ENCODE data around the gene MT1H.

DNA sequence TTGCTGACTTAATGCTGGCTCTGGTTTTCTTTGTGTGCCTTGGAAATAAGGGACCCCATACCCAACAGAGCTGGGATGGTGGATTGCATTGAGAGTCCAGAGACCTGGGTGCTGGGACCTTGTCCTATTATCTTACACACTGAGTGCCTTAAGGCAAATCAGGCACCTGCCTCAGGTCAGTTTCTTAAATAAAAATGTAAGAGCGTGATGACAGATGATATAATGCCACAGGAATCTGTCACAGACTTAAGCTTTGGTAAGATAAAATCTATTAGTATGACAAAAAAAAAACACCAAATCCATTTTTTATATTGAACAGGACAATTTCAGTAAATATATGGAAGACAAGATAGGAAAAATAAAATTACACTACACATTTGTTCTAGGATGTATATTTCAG, 29.5 kb upstream of the MT1H start:
- TF ChIP-seq POLR2A (IDR thresholded peaks at IDR 0.05) = no peak
- TF ChIP-seq, protein P1, sequence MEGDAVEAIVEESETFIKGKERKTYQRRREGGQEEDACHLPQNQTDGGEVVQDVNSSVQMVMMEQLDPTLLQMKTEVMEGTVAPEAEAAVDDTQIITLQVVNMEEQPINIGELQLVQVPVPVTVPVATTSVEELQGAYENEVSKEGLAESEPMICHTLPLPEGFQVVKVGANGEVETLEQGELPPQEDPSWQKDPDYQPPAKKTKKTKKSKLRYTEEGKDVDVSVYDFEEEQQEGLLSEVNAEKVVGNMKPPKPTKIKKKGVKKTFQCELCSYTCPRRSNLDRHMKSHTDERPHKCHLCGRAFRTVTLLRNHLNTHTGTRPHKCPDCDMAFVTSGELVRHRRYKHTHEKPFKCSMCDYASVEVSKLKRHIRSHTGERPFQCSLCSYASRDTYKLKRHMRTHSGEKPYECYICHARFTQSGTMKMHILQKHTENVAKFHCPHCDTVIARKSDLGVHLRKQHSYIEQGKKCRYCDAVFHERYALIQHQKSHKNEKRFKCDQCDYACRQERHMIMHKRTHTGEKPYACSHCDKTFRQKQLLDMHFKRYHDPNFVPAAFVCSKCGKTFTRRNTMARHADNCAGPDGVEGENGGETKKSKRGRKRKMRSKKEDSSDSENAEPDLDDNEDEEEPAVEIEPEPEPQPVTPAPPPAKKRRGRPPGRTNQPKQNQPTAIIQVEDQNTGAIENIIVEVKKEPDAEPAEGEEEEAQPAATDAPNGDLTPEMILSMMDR (IDR thresholded peaks at IDR 0.05) = no peak
- TF ChIP-seq EP300 (IDR thresholded peaks at IDR 0.05) = no peak
